SK-N-SH (cell line): ENCODE data around the gene PKNOX2.

ENCODE experiments used
- CHD2 ChIP-seq: fragments of 150-350 bp; IDR thresholded peaks from 2 replicates; pipeline ENCODE4 v1.6.1; 2018; ENCODE audit warnings: low read length; ENCODE audit not compliant: partially characterized antibody
- ELF1 ChIP-seq: IDR thresholded peaks from 2 replicates; pipeline ENCODE4 v1.4.0; 2012
- EZH2phosphoT487 ChIP-seq: fragments of 200-600 bp; sonication (generic); IDR thresholded peaks from 2 replicates; pipeline ENCODE4 v1.6.1; 2017; ENCODE audit warnings: low read depth, mixed run types, mild to moderate bottlenecking, antibody characterized with exemption, moderate library complexity, borderline replicate concordance
- FOSL2 ChIP-seq: IDR thresholded peaks from 2 replicates; pipeline ENCODE4 v1.4.0; 2012; ENCODE audit warnings: low read depth, mild to moderate bottlenecking, moderate library complexity, borderline replicate concordance
- FOXJ3 ChIP-seq: sonication (generic); formaldehyde crosslinking; IDR thresholded peaks from 2 replicates; pipeline ENCODE4 v1.5.1; 2020; ENCODE audit warnings: mild to moderate bottlenecking, missing genetic modification reagents
- NRF1 ChIP-seq: IDR thresholded peaks from 2 replicates; pipeline ENCODE4 v1.6.1; 2012; ENCODE audit warnings: low read depth, mild to moderate bottlenecking, low read length
- POLR2AphosphoS5 ChIP-seq: IDR thresholded peaks from 2 replicates; pipeline ENCODE4 v1.6.1; 2012; ENCODE audit warnings: low read depth, low read length
- RAD21 ChIP-seq: IDR thresholded peaks from 2 replicates; pipeline ENCODE4 v1.6.1; 2012; ENCODE audit warnings: mild to moderate bottlenecking, low read length
- RFX5 ChIP-seq: IDR thresholded peaks from 2 replicates; pipeline ENCODE4 v1.6.1; 2012; ENCODE audit warnings: mild to moderate bottlenecking, improper control_type of control experiment, low read length
- TCF12 ChIP-seq: IDR thresholded peaks from 2 replicates; pipeline ENCODE4 v1.4.0; 2012
- TF ChIP-seq, protein P1 (sequence below): fragments of 200-600 bp; sonication (generic); IDR thresholded peaks from 2 replicates; pipeline ENCODE4 v1.6.1; 2017; ENCODE audit warnings: antibody characterized with exemption, mild to moderate bottlenecking, moderate library complexity
- TF ChIP-seq, protein P2 (sequence below): IDR thresholded peaks from 2 replicates; pipeline ENCODE4; 2012

DNA sequence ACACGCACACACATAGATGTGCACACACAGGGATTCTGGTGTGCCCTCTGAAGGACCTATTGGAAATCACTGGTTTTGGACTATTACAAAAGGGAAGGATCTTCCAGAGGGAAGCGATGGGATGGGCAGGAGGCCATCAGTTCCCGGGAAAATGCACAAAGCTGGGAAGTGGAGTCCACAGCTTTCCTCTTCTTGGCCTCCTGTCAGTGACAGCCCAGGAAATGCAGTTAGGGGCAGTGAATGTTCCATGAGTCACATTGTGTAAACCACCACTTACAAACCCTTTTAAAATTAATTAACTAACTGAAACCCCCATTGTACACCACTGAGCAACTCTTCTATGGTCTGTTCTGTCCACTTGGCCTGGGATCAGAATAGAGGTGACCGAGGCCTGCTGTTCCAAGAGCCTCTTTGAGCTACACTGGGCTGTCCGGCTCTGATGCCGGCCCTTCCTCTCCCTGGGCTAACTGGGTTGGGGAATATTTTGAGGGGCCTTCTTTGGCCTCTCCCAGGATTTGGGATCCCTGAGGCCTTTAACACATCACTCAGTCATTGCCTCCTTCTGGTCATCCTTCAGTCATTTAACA is 193.8 kb downstream of the PKNOX2 start:
- TF ChIP-seq NRF1 (no peak), POLR2AphosphoS5 (no peak), FOXJ3 (CRISPR knock-in tag) (no peak), CHD2 (no peak), RFX5 (no peak), FOSL2 (no peak), RAD21 (no peak), ELF1 (no peak), TCF12 (no peak), EZH2phosphoT487 (no peak)
- TF ChIP-seq, protein P1, sequence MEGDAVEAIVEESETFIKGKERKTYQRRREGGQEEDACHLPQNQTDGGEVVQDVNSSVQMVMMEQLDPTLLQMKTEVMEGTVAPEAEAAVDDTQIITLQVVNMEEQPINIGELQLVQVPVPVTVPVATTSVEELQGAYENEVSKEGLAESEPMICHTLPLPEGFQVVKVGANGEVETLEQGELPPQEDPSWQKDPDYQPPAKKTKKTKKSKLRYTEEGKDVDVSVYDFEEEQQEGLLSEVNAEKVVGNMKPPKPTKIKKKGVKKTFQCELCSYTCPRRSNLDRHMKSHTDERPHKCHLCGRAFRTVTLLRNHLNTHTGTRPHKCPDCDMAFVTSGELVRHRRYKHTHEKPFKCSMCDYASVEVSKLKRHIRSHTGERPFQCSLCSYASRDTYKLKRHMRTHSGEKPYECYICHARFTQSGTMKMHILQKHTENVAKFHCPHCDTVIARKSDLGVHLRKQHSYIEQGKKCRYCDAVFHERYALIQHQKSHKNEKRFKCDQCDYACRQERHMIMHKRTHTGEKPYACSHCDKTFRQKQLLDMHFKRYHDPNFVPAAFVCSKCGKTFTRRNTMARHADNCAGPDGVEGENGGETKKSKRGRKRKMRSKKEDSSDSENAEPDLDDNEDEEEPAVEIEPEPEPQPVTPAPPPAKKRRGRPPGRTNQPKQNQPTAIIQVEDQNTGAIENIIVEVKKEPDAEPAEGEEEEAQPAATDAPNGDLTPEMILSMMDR: no peak
- TF ChIP-seq, protein P2, sequence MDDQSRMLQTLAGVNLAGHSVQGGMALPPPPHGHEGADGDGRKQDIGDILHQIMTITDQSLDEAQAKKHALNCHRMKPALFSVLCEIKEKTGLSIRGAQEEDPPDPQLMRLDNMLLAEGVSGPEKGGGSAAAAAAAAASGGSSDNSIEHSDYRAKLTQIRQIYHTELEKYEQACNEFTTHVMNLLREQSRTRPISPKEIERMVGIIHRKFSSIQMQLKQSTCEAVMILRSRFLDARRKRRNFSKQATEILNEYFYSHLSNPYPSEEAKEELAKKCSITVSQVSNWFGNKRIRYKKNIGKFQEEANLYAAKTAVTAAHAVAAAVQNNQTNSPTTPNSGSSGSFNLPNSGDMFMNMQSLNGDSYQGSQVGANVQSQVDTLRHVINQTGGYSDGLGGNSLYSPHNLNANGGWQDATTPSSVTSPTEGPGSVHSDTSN: no peak
